ENCODE measurements around the gene MAP7. TPM values are rescaled to one million over a fixed set of nuclear protein-coding genes. Genes with fewer than 3 reads are reported as not detected.

Gene MAP7
- total RNA-seq, 2 donors from 2014 or later: 69.4 to 74.3 TPM

- Histone ChIP-seq H3K27me3 (no peaks in the 10 kb centered on the region), H3K36me3 (no peaks in the 10 kb centered on the region), H3K4me1 (no peaks in the 10 kb centered on the region), H3K27ac (no peak overlapping the region), H3K9ac (ENCODE audit: low read depth in 2 of 2, low read length in 2 of 2) (no peak overlapping the region), H3K9me3 (no peaks in the 10 kb centered on the region), H3K4me3 (no peak overlapping the region)
- TF ChIP-seq CTCF (IDR thresholded peaks at IDR 0.05): no peak
- intact Hi-C loops (cut with DNase I): no loop called here
- no peak for DNase-seq
Measured at GRCh38 chr6:136469154-136469553, 81.1 kb downstream of the MAP7 start.

GRCh38 chr6:136468711-136469110 is 81.5 kb downstream of the MAP7 start:
- Histone ChIP-seq H3K27ac (no peak overlapping the region), H3K9me3 (no peaks in the 10 kb centered on the region), H3K4me1 (no peaks in the 10 kb centered on the region), H3K4me3 (no peak overlapping the region), H3K27me3 (no peaks in the 10 kb centered on the region), H3K36me3 (no peaks in the 10 kb centered on the region), H3K9ac (ENCODE audit: low read depth in 2 of 2, low read length in 2 of 2) (no peak overlapping the region)
- no peak for TF ChIP-seq CTCF (IDR thresholded peaks at IDR 0.05)
- no peak for DNase-seq
- intact Hi-C loops (cut with DNase I): no loop called here

GRCh38 chr6:136467186-136467585 is 83.0 kb downstream of the MAP7 start:
- intact Hi-C loops (cut with DNase I): no loop called here
- H3K4me1 ChIP-seq: no peaks in the 10 kb centered on the region
- H3K4me3 ChIP-seq: no peak overlapping the region
- H3K9ac ChIP-seq (ENCODE audit: low read depth in 2 of 2, low read length in 2 of 2): no peak overlapping the region
- no peak for TF ChIP-seq CTCF (IDR thresholded peaks at IDR 0.05)
- no peak for DNase-seq
- no peak overlapping the region for H3K27ac ChIP-seq
- no peaks in the 10 kb centered on the region for H3K36me3 ChIP-seq
- H3K9me3 ChIP-seq: no peaks in the 10 kb centered on the region
- H3K27me3 ChIP-seq: no peaks in the 10 kb centered on the region

GRCh38 chr6:136466777-136467176 is 83.4 kb downstream of the MAP7 start:
- H3K4me1 ChIP-seq: no peaks in the 10 kb centered on the region
- no peak overlapping the region for H3K9ac ChIP-seq (ENCODE audit: low read depth in 2 of 2, low read length in 2 of 2)
- no peak for DNase-seq
- no peak overlapping the region for H3K4me3 ChIP-seq
- H3K27me3 ChIP-seq: no peaks in the 10 kb centered on the region
- H3K27ac ChIP-seq: no peak overlapping the region
- TF ChIP-seq CTCF (IDR thresholded peaks at IDR 0.05): no peak
- intact Hi-C loops (cut with DNase I): no loop called here
- no peaks in the 10 kb centered on the region for H3K36me3 ChIP-seq
- no peaks in the 10 kb centered on the region for H3K9me3 ChIP-seq

- H3K36me3 ChIP-seq: no peaks in the 10 kb centered on the region
- no peak overlapping the region for H3K9ac ChIP-seq (ENCODE audit: low read depth in 2 of 2, low read length in 2 of 2)
- no peak for TF ChIP-seq CTCF (IDR thresholded peaks at IDR 0.05)
- H3K27me3 ChIP-seq: no peaks in the 10 kb centered on the region
- intact Hi-C loops (cut with DNase I): no loop called here
- H3K9me3 ChIP-seq: no peaks in the 10 kb centered on the region
- H3K27ac ChIP-seq: no peak overlapping the region
- no peak for DNase-seq
- no peak overlapping the region for H3K4me3 ChIP-seq
- H3K4me1 ChIP-seq: no peaks in the 10 kb centered on the region
Measured at GRCh38 chr6:136465766-136466303, 84.4 kb downstream of the MAP7 start.
